Fibroblast of skin of abdomen (primary cell): ENCODE data around the gene CIDEC.
"Not testable (repeated sequence)": the region's sequence is repeated elsewhere in the genome, so short reads cannot be mapped to it uniquely, and the experiment has no call there.

Source experiments
- DNase-seq: peaks from one replicate; pipeline ENCODE4 v3.0.0-alpha.2; 2013

Gene CIDEC

GRCh38 chr3:9901967-9902366 is 21.9 kb upstream of the CIDEC start:
- no peak for DNase-seq

- not testable (repeated sequence) for DNase-seq
Measured at GRCh38 chr3:9900965-9901415, 20.9 kb upstream of the CIDEC start.

DNA sequence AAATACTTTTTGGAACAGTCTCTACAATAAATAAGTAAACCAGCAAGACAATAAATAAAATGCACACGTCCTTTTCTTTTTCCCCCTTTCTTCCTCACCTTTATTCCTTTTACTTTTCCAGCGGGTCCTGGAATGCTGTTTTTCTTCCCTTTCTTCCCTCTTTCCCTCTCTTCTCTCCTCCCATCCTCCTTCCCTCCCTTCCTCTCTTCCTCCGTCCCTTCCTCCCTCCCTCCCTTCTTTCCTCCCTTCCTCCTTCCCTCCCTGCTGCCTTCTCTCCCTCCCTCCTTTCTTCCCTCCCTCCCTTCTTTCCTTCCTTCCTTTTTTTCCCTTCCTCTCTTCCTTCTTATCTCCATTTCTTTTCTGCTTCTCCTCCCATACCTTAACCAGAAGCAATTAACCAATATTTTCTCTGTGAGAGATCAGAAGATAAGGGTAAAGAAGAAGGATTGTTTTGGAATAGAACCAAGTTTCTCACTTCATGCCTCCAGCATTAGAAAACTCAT is 19.3 kb upstream of the CIDEC start:
- DNase-seq = no peak

- DNase-seq = no peak
Measured at GRCh38 chr3:9898467-9899241, 18.6 kb upstream of the CIDEC start.

DNA sequence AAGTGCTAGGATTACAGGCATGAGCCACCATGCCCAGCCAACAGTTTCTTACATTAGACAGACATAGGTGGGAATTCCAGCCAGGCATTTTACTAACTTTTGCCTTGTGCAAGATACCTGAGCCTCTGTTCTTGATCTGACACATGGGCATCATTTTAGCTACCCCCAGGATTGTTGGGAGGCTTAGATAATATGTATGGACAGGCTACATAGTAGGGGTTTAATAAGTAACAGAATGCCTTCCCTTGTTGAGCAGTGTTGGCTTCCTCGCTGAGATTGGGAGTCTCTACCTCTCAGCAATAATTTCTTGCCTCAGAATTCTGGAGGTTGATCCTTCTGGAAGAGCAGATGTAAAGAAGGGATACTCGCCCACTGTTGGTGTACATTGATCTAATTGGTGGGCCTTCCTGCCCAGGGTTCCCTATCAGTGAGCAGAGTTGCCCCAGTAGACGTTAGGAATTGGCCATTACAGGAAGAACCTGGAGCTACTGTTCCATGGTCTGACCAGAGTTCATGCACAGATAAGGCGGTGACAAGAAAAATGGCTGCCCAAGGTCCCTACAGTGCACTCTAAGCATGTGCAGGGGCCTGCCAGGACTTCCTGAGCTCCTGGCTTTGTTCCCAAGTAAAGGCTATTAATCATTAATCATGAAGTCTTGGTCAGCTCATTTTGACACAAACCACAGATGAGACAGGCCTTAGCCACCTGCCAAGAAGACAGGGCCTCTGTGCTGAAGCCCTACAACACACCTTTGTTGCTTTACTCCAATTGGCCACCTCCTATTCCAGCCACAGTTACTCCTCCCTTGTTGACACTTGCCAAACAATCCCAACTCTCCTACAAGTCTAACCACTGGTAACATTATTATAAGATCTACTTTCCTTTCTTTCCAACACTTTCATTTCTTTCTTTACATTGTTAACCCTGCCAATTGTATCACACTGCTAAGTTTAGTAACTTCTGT is 17.6 kb upstream of the CIDEC start:
- peak; percentile 37 for DNase-seq

- DNase-seq = not testable (repeated sequence)
Measured at GRCh38 chr3:9896755-9897407, 16.8 kb upstream of the CIDEC start.

DNA sequence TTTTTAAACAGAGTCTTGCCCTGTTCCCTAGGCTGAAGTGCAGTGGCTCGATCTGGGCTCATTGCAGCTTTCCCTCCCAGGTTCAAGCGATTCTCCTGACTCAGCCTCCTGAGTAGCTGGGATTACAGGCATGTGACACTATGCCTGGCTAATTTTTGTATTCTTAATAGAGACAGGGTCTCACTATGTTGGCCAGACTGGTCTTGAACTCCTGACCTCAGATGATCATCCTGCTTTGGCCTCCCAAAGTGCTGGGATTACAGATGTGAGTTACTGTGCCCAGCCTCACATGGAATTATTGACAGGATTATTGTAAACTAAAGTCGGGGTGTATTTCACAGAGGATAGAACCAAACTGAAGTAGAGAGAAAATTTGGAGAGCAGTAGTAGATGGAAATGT is 15.7 kb upstream of the CIDEC start:
- DNase-seq = not testable (repeated sequence)

GRCh38 chr3:9893739-9894138 is 13.7 kb upstream of the CIDEC start:
- DNase-seq = no peak

DNA sequence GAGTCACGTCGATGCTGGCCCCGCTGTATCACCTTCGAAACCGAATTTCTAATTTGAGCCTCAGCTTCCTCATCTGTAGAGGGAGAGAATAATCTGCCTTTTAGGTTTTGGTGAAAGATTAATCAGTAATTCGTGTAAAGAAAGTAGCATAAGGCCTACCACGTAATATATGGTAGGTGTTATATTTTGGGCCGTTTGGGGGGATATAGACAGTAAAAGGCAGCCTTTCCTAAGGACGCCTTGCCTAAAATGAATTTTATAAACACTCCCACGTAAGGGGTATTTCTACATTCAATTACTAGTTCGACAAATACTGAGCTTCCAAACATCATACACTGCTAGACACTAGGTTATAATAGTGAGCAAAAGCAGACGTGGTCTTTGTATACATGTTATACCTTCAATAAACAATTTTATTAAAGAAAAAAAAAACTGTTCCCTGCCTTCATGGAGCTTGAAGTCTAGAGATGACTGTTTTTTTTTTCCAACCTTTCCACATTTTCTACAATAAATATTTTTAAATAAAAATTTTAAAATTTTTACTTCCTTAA is 11.1 kb upstream of the CIDEC start:
- no peak for DNase-seq

DNA sequence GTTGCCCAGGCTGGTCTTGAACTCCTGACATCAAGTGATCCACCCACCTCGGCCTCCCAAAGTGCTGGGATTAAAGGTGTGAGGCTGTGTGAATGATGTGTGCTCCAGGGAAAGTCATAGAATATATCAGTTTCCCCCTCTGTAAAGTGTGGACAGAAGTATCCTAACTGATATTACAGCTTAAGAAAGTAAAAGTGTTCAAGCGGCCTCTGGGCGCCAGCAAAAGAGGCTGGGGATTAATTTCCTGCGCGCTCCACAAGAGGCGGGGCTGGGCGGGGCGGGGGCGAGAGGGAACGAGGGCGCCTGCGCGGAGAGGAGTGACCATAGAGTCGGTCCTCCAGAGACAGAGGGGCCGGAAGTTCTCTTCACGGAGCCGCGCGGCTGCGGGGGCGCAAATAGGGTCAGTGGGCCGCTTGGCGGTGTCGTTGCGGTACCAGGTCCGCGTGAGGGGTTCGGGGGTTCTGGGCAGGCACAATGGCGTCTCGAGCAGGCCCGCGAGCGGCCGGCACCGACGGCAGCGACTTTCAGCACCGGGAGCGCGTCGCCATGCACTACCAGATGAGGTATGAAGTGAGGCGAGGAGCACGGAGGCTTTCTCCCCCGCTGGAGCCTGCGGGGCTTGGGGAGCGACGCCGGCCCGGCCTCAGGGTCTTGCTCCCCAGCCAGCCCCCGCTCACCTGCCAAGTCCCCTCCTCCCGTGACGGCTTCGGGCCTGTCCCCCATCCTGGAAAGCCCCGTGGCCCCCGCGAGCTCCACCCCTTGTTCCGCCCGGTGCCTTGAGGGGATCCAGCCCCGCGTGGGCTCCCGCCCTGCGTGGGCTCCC is 10.4 kb upstream of the CIDEC start, which contains the start of gene JAGN1:
Gene JAGN1 (plus strand): TSS at position 362 of the 823 bp plus-strand sequence. CDS start 113 bp downstream, at position 475.
- peak; percentile 88 for DNase-seq

- no peak for DNase-seq
Measured at GRCh38 chr3:9889405-9889804, 9.4 kb upstream of the CIDEC start.

DNA sequence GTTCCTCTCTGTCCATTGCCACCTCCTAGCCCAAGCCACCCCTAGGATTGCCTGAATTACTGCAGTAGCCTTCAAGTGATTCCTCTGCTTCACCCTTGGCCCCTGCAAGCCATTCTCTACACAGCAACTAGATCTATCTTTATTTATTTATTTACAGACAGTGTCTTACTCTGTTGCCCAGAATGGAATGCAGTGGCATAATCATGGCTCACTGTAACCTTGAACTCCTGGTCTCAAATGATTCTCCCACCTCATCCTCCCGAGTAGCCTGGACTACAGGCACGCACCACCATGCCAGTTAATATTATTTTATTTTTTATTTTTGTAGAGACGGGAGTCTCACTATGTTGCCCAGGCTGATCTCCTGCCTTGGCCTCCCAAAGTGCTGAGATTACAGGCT is 8.5 kb upstream of the CIDEC start:
- DNase-seq = no peak

GRCh38 chr3:9887480-9887879 is 7.4 kb upstream of the CIDEC start:
- DNase-seq = no peak

DNA sequence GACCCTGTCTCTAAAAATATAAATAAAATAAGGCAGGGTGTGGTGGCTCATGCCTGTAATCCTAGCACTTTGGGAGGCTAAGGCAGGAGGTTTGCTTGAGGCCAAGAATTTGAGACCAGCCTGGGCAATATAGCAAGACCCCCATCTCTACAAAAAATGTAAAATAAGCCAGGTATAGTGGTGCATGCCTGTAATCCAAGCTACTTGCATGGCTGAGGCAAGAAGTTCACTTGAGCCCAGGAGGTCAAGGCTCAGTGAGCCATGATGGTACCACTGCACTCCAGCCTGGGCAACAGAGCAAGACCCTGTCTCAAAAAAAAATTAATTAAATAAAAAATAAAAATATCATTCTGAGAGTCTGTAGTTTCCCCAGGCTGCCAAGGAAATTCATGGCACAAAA is 6.3 kb upstream of the CIDEC start:
- no peak for DNase-seq

- DNase-seq = peak; percentile 87
Measured at GRCh38 chr3:9884555-9885165, 4.6 kb upstream of the CIDEC start.

DNA sequence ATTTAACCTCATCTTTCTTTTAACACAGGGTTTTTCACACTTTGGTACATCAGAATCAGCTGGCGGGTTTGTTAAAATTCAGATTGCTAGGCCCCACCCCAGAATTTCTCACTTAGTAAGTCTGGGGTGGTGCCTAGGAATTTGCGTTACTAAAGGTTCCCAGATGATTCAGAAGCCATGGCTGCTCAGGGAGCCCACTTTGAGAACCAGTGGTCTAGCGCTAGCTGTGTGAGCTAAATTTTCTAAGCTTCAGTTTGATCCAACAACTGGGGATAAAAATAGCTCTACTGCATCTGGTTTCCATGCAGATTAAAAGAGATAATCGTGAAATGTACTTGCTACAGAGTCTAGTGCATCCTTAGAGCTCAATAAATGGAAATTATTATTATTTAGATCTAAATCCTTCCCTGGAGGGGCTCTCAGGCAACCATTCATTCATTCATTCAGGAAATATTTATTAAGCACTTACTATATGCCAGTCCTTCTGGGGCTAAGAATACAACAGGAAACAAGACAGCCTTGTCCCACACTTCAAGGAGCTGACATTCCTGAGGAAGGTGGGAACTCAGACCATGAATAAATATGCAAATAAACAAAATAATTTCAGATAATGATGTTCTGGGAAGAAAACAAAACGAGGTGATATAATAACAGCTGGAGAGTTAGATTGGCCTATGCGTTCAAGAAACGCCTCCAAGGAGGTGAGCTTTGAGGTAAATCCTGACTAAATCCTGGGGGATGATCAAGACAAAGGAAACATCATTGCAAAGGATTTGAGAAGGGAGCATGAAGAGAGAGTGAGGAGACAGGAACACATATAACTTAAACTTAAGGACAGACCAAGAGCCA is 3.9 kb upstream of the CIDEC start:
- DNase-seq = peak; percentile 58

DNA sequence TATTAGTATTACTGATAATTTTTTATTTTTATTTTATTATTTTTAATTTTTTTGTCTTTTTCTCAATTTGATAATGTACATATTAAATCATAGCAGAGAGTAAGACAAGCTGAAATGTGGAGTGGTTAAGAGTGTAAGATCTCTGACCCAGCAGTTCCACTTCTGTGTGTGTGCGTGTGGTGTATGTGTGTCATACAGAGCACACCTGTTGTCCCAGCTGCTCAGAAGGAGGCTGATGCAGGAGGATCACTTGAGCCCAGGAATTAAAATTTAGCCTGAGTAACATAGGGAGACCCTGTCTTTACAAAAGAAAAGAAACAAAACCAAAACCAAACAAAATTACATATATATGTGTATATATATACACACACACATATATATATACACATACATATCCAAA is 1.4 kb upstream of the CIDEC start:
- DNase-seq = no peak

- DNase-seq = no peak
Measured at GRCh38 chr3:9878700-9879099, 1.4 kb downstream of the CIDEC start.

DNA sequence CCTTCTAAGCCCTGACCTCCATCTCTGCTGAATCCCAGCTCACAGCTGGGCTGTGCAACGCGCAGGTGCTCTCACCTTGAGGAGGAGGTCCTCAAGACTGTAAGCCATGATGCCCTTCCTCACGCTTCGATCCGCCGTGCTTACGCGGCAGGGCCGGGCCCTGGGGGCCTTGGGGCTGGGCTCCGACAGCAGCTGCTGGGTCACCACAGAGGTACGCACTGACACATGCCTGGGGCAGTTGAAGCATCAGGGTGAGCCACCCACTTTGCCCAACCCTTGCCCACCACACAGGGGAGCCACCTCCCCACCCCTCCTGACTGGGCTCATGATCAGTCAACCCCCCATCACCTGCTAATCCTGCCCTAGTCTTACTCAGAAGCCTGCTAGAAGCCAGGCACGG is 3.1 kb downstream of the CIDEC start:
- DNase-seq = no peak

DNA sequence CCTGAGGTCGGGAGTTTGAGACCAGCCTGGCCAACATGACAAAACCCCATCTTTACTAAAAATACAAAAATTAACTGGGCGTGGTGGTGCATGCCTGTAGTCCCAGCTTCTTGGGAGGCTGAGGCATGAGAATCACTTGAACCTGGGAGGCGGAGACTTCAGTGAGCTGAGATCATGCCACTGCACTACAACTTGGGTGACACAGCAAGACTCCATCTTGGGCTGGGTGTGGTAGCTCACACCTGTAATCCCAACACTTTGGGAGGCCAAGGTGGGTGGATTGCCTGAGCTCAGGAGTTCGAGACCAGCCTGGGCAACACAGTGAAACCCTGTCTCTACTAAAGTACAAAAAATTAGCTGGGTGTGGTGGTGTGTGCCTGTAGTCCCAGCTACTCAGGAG is 3.8 kb downstream of the CIDEC start:
- DNase-seq = not testable (repeated sequence)
